ENCODE results near the gene ECI2.

DNA sequence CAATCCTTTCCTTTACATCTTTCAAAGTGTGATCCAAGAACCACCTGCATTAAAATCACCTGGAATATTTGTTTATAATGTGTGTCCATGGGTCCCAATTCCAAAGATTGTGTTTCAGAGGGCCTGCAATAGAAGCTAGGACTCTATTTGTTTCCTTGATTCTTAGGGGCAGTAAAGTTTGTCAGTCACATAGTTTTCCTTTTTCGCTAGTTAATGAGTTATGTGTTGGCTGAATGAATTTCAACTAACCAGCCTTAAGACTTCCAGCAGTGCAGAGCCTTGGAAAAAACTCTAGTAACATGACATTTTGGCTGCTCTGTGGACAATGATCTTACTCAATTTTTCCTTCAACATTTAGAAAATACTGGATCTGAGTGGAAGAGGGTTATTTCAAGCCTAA is 67.7 kb downstream of the ECI2 start:
- TF ChIP-seq, protein P1, sequence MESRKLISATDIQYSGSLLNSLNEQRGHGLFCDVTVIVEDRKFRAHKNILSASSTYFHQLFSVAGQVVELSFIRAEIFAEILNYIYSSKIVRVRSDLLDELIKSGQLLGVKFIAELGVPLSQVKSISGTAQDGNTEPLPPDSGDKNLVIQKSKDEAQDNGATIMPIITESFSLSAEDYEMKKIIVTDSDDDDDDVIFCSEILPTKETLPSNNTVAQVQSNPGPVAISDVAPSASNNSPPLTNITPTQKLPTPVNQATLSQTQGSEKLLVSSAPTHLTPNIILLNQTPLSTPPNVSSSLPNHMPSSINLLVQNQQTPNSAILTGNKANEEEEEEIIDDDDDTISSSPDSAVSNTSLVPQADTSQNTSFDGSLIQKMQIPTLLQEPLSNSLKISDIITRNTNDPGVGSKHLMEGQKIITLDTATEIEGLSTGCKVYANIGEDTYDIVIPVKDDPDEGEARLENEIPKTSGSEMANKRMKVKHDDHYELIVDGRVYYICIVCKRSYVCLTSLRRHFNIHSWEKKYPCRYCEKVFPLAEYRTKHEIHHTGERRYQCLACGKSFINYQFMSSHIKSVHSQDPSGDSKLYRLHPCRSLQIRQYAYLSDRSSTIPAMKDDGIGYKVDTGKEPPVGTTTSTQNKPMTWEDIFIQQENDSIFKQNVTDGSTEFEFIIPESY (IDR thresholded peaks at IDR 0.05; ENCODE audit: borderline replicate concordance, low read depth), result no peak
- no peak for TF ChIP-seq JUND (IDR thresholded peaks at IDR 0.05)
- no peak for TF ChIP-seq POLR2AphosphoS5 (IDR thresholded peaks at IDR 0.05; ENCODE audit: low read depth, low read length)
- no peak for TF ChIP-seq SMC3 (IDR thresholded peaks at IDR 0.05; ENCODE audit: low read depth, low read length)
- TF ChIP-seq, protein P2, sequence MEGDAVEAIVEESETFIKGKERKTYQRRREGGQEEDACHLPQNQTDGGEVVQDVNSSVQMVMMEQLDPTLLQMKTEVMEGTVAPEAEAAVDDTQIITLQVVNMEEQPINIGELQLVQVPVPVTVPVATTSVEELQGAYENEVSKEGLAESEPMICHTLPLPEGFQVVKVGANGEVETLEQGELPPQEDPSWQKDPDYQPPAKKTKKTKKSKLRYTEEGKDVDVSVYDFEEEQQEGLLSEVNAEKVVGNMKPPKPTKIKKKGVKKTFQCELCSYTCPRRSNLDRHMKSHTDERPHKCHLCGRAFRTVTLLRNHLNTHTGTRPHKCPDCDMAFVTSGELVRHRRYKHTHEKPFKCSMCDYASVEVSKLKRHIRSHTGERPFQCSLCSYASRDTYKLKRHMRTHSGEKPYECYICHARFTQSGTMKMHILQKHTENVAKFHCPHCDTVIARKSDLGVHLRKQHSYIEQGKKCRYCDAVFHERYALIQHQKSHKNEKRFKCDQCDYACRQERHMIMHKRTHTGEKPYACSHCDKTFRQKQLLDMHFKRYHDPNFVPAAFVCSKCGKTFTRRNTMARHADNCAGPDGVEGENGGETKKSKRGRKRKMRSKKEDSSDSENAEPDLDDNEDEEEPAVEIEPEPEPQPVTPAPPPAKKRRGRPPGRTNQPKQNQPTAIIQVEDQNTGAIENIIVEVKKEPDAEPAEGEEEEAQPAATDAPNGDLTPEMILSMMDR (IDR thresholded peaks at IDR 0.05), result no peak
- TF ChIP-seq EP300 (IDR thresholded peaks at IDR 0.05; ENCODE audit: borderline replicate concordance in 1 of 2, low read depth in 1 of 2, low read length in 1 of 2), result no peak
- no peak for TF ChIP-seq MXI1 (IDR thresholded peaks at IDR 0.05; ENCODE audit: low read depth, low read length)
- TF ChIP-seq TCF12 (IDR thresholded peaks at IDR 0.05), result no peak
- TF ChIP-seq, protein P3, sequence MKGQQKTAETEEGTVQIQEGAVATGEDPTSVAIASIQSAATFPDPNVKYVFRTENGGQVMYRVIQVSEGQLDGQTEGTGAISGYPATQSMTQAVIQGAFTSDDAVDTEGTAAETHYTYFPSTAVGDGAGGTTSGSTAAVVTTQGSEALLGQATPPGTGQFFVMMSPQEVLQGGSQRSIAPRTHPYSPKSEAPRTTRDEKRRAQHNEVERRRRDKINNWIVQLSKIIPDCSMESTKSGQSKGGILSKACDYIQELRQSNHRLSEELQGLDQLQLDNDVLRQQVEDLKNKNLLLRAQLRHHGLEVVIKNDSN (IDR thresholded peaks at IDR 0.05; ENCODE audit: borderline replicate concordance, low read depth), result no peak
- TF ChIP-seq, protein P4, sequence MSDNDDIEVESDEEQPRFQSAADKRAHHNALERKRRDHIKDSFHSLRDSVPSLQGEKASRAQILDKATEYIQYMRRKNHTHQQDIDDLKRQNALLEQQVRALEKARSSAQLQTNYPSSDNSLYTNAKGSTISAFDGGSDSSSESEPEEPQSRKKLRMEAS (IDR thresholded peaks at IDR 0.05; ENCODE audit: low read depth), result no peak
- no peak for TF ChIP-seq EZH2phosphoT487 (IDR thresholded peaks at IDR 0.05; ENCODE audit: borderline replicate concordance, low read depth)
- TF ChIP-seq GATA2 (CRISPR knock-in tag; IDR thresholded peaks at IDR 0.05), result no peak
- no peak for TF ChIP-seq SIN3A (IDR thresholded peaks at IDR 0.05; ENCODE audit: borderline replicate concordance, low read depth, low read length)
- TF ChIP-seq, protein P5, sequence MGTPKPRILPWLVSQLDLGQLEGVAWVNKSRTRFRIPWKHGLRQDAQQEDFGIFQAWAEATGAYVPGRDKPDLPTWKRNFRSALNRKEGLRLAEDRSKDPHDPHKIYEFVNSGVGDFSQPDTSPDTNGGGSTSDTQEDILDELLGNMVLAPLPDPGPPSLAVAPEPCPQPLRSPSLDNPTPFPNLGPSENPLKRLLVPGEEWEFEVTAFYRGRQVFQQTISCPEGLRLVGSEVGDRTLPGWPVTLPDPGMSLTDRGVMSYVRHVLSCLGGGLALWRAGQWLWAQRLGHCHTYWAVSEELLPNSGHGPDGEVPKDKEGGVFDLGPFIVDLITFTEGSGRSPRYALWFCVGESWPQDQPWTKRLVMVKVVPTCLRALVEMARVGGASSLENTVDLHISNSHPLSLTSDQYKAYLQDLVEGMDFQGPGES (IDR thresholded peaks at IDR 0.05; ENCODE audit: low read depth, low read length), result no peak
